Dermis blood vessel endothelial cell (primary cell): ENCODE data around the gene AATK. TPM values are rescaled to one million over a fixed set of nuclear protein-coding genes. Genes with fewer than 3 reads are reported as not detected.
"Not testable (repeated sequence)": the region's sequence is repeated elsewhere in the genome, so short reads cannot be mapped to it uniquely, and the experiment has no call there.

Experiments used
- DNase-seq: peaks from one replicate; pipeline ENCODE4 v3.0.0; 2010
- total RNA-seq: library from RNA; depleted of rRNA; stranded (reverse); fragments of >200 nt; gene quantifications from 2 replicates; pipeline ENCODE4 v1.2.3, GENCODE V29; 2014

Gene AATK
- total RNA-seq, 1 donor from 2014 or later = 4.1 TPM

GRCh38 chr17:81084680-81085419 is 81.2 kb downstream of the AATK start:
- DNase-seq = no peak

GRCh38 chr17:81083125-81083765 is 82.8 kb downstream of the AATK start:
- peak; percentile 40 for DNase-seq

GRCh38 chr17:81082177-81083073 is 83.6 kb downstream of the AATK start:
- peak; percentile 30 for DNase-seq

GRCh38 chr17:81081222-81082176 is 84.5 kb downstream of the AATK start:
- no peak for DNase-seq

GRCh38 chr17:81080019-81080418 is 86.0 kb downstream of the AATK start:
- no peak for DNase-seq

GRCh38 chr17:81078026-81078913 is 87.8 kb downstream of the AATK start:
- DNase-seq = not testable (repeated sequence)

GRCh38 chr17:81076141-81076679 is 89.8 kb downstream of the AATK start:
- no peak for DNase-seq

GRCh38 chr17:81075307-81075706 is 90.7 kb downstream of the AATK start:
- DNase-seq = no peak

GRCh38 chr17:81074875-81075274 is 91.1 kb downstream of the AATK start:
- no peak for DNase-seq

- no peak for DNase-seq
Observed at GRCh38 chr17:81073967-81074839, 91.8 kb downstream of the AATK start.

- no peak for DNase-seq
Observed at GRCh38 chr17:81071761-81072741, 94.0 kb downstream of the AATK start.

GRCh38 chr17:81070541-81071246 is 95.3 kb downstream of the AATK start:
- no peak for DNase-seq

- no peak for DNase-seq
Observed at GRCh38 chr17:81069135-81069645, 96.8 kb downstream of the AATK start.

- no peak for DNase-seq
Observed at GRCh38 chr17:81068411-81069134, 97.4 kb downstream of the AATK start.

GRCh38 chr17:81067391-81067811 is 98.6 kb downstream of the AATK start:
- DNase-seq = no peak
